Fibroblast of pulmonary artery (primary cell): ENCODE results near the gene HMHB1.

Source experiments
- DNase-seq: peaks from one replicate; pipeline ENCODE4 v3.0.0-alpha.2; 2010; ENCODE audit warnings: low read depth
- H3K4me3 ChIP-seq: replicated peaks from 2 replicates; pipeline ENCODE4 v1.5.1; 2011; ENCODE audit warnings: low read depth, mild to moderate bottlenecking, control low read depth, low read length, moderate library complexity
- CTCF ChIP-seq: IDR thresholded peaks from 2 replicates; pipeline ENCODE4 v1.5.1; 2011; ENCODE audit warnings: mild to moderate bottlenecking, control low read depth, low read length, inconsistent platforms; ENCODE audit errors: missing control alignments

Gene HMHB1

GRCh38 chr5:143835251-143835650 is 23.3 kb downstream of the HMHB1 start:
- TF ChIP-seq CTCF: no peak
- DNase-seq: no peak
- H3K4me3 ChIP-seq: no peak overlapping the region

- DNase-seq: no peak
- TF ChIP-seq CTCF: no peak
- no peak overlapping the region for H3K4me3 ChIP-seq
Observed at GRCh38 chr5:143836161-143836725, 24.3 kb downstream of the HMHB1 start.

DNA sequence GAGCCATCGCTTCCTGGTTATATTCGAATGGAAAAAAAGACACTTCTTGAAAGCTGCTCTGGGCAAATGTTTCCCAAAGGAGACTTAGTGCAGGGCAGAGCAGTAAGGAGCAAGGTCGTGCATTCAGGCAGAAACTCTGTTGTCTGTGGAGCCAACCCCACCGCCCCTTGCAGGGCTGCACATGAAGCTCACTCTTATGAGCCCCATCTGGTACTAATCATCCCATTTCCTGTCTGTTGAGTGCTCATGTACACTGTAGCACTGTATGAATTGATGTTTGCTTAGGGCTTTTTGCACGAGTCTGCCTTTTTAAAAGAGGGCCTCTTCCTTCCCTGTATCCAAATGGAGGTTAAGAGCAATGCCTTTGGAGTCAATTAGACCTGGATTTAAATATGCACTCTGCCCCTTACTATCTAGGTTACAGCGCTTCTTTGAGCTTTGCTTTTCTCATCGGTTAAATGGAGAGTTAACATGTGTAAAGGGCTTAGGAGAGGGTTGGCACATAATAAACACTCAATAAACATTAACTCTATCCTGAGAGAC is 25.4 kb downstream of the HMHB1 start:
- H3K4me3 ChIP-seq: no peak overlapping the region
- peak; percentile 39 for DNase-seq
- no peak for TF ChIP-seq CTCF

DNA sequence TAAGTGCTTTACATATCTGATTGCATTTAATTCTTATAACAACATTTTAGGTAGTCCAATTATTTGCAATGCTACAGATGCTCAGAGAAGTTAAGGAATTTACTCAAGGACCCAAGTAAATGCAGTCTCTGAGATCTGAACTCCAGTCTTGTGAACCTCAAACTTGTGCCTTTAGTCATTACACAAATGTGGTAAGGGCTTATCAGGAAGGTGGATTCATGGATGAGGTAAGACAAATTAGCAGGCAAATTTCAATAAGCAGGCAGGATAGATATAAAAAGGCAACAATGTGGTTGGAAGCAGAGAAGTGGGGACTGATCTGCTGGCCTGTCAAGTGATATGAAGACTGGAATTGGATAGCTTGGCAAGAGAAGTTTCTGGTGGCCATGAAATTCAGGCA is 29.5 kb downstream of the HMHB1 start:
- no peak overlapping the region for H3K4me3 ChIP-seq
- no peak for TF ChIP-seq CTCF
- DNase-seq: no peak

GRCh38 chr5:143842920-143843319 is 31.0 kb downstream of the HMHB1 start:
- no peak for TF ChIP-seq CTCF
- DNase-seq: no peak
- H3K4me3 ChIP-seq: no peak overlapping the region

GRCh38 chr5:143843461-143843860 is 31.5 kb downstream of the HMHB1 start:
- DNase-seq: no peak
- no peak for TF ChIP-seq CTCF
- H3K4me3 ChIP-seq: no peak overlapping the region

- no peak for TF ChIP-seq CTCF
- no peak overlapping the region for H3K4me3 ChIP-seq
- no peak for DNase-seq
Observed at GRCh38 chr5:143850050-143850683, 38.2 kb downstream of the HMHB1 start.
